Breast epithelium (tissue), 3 donors: ENCODE data around the gene PRR11.

Source experiments
- CTCF ChIP-seq, 3 donors: fragments of 450-650 bp; IDR thresholded peaks; one replicate each; pipeline ENCODE4 v1.5.1; 2016 to 2017; ENCODE audit warnings: antibody characterized with exemption in 3 of 3, mild to moderate bottlenecking in 3 of 3, moderate library complexity in 3 of 3
- POLR2A ChIP-seq: fragments of 450-650 bp; IDR thresholded peaks from one replicate; pipeline ENCODE4 v1.6.1; 2016; ENCODE audit warnings: antibody characterized with exemption, mild to moderate bottlenecking, moderate library complexity

GRCh38 chr17:59111539-59111938 is 44.0 kb upstream of the PRR11 start:
- TF ChIP-seq CTCF (IDR thresholded peaks at IDR 0.05) (no peak), POLR2A (no peak)
